Fibroblast of lung (primary cell): Measurements from ENCODE around the gene NOTCH2. TPM values are rescaled to one million over a fixed set of nuclear protein-coding genes. Genes with fewer than 3 reads are reported as not detected.

Experiments
- DNase-seq, 2 donors: peaks; one replicate each; pipeline versions ENCODE4 v3.0.0 to v3.0.0-alpha.2; 2010; ENCODE audit warnings: low read depth in 2 of 2
- H2AFZ ChIP-seq: 2 replicates; pipeline ENCODE4 v1.5.1; 2012; ENCODE audit warnings: low read length, control low read depth, inconsistent platforms
- H3K27ac ChIP-seq: 2 replicates; pipeline ENCODE4 v1.5.1; 2011; ENCODE audit warnings: low read length, control low read depth; ENCODE audit not compliant: insufficient read depth
- H3K27me3 ChIP-seq: 2 replicates; pipeline ENCODE4 v1.5.1; 2011; ENCODE audit warnings: mild to moderate bottlenecking, low read length; ENCODE audit not compliant: control insufficient read depth, insufficient read depth
- H3K36me3 ChIP-seq: 2 replicates; pipeline ENCODE4 v1.5.1; 2011; ENCODE audit warnings: low read length; ENCODE audit not compliant: control insufficient read depth, insufficient read depth
- H3K4me1 ChIP-seq: 2 replicates; pipeline ENCODE4 v1.5.1; 2011; ENCODE audit warnings: low read length; ENCODE audit not compliant: control insufficient read depth, insufficient read depth; ENCODE audit errors: extremely low read depth
- H3K4me2 ChIP-seq: 2 replicates; pipeline ENCODE4 v1.5.1; 2011; ENCODE audit warnings: low read length, control low read depth; ENCODE audit not compliant: insufficient read depth; ENCODE audit errors: extremely low read depth
- H3K4me3 ChIP-seq, 4 experiments: fragments of 200-600 bp in 1 of 4; sonication (generic) in 1 of 4; replicated peaks in 1 of 4; 2 replicates each; pipeline ENCODE4 v1.5.1; 2011 to 2016; ENCODE audit warnings: low read length in 4 of 4, low read depth in 3 of 4, mild to moderate bottlenecking in 3 of 4, control low read depth in 2 of 4, inconsistent platforms in 1 of 4, mixed read lengths in 1 of 4; ENCODE audit not compliant: insufficient read depth in 1 of 4; ENCODE audit errors: control extremely low read depth in 1 of 4
- H3K79me2 ChIP-seq: 2 replicates; pipeline ENCODE4 v1.5.1; 2012; ENCODE audit warnings: mild to moderate bottlenecking, low read length, inconsistent platforms; ENCODE audit not compliant: control insufficient read depth, insufficient read depth
- H3K9ac ChIP-seq: 2 replicates; pipeline ENCODE4 v1.5.1; 2011; ENCODE audit warnings: mild to moderate bottlenecking, low read length, control low read depth; ENCODE audit not compliant: insufficient read depth
- H3K9me3 ChIP-seq: 2 replicates; pipeline ENCODE4 v1.5.1; 2012; ENCODE audit warnings: low read depth, low read length; ENCODE audit not compliant: control insufficient read depth, insufficient read depth
- H4K20me1 ChIP-seq: 2 replicates; pipeline ENCODE4 v1.5.1; 2011; ENCODE audit warnings: low read length; ENCODE audit not compliant: control insufficient read depth, insufficient read depth; ENCODE audit errors: extremely low read depth
- CTCF ChIP-seq, 2 donors: IDR thresholded peaks in 1 of 2; conservative IDR thresholded peaks in 1 of 2; 1 replicate in 1 of 2; 2 replicates in 1 of 2; pipeline ENCODE4 v1.5.1; 2011 to 2012; ENCODE audit warnings: low read length in 2 of 2, control low read depth in 1 of 2, inconsistent platforms in 1 of 2, low read depth in 1 of 2, mild to moderate bottlenecking in 1 of 2
- EZH2 ChIP-seq: IDR thresholded peaks from 2 replicates; pipeline ENCODE4 v1.5.1; 2012; ENCODE audit warnings: low read length, control low read depth, mild to moderate bottlenecking; ENCODE audit errors: missing control alignments
- polyA plus RNA-seq, 2 donors: library from polyadenylated mRNA; depleted of rRNA in 1 of 2; stranded (reverse) in 1 of 2; unstranded in 1 of 2; fragments of >200 nt; gene quantifications; 2 replicates each; pipeline ENCODE4 v1.2.1, GENCODE V29; 2011 to 2012; ENCODE audit warnings: missing spikeins in 1 of 2
- total RNA-seq: library from RNA; depleted of rRNA; stranded (reverse); fragments of >200 nt; gene quantifications from 2 replicates; pipeline ENCODE4 v1.2.1, GENCODE V29; 2014

The NOTCH2 gene
- total and polyA plus RNA-seq, 2 donors (not counting 1 experiment from before 2014, with no cell fraction given) = 86.3 to 204 TPM

GRCh38 chr1:119953266-119953998, 116.0 kb downstream of the NOTCH2 start:
- peaks cover 1% of the 10 kb centered on the region for H3K79me2 ChIP-seq
- no peak overlapping the region for H3K27ac ChIP-seq
- no peak for TF ChIP-seq CTCF (conservative IDR thresholded peaks at IDR 0.05 in 1 of 2, IDR thresholded peaks at IDR 0.05 in 1 of 2; ENCODE audit: low read depth in 1 of 2, low read length in 2 of 2)
- TF ChIP-seq EZH2 = no peak
- H3K4me1 ChIP-seq = peaks cover 1% of the 10 kb centered on the region
- H3K4me3 ChIP-seq = no peak overlapping the region
- no peak overlapping the region for H2AFZ ChIP-seq
- H3K9ac ChIP-seq = no peak overlapping the region
- DNase-seq = no peak
- H3K4me2 ChIP-seq = no peak overlapping the region
- H3K27me3 ChIP-seq = no peaks in the 10 kb centered on the region
- H3K9me3 ChIP-seq = no peaks in the 10 kb centered on the region
- no peaks in the 10 kb centered on the region for H4K20me1 ChIP-seq
- peaks cover 8% of the 10 kb centered on the region for H3K36me3 ChIP-seq

- Histone ChIP-seq H3K4me2 (no peak overlapping the region), H3K4me1 (peaks cover 5% of the 10 kb centered on the region), H3K27me3 (no peaks in the 10 kb centered on the region), H3K79me2 (peaks cover 1% of the 10 kb centered on the region), H4K20me1 (no peaks in the 10 kb centered on the region), H3K9me3 (no peaks in the 10 kb centered on the region), H3K36me3 (peaks cover 8% of the 10 kb centered on the region), H2AFZ (no peak overlapping the region), H3K9ac (no peak overlapping the region), H3K27ac (no peak overlapping the region), H3K4me3 (no peak overlapping the region)
- TF ChIP-seq EZH2 (no peak), CTCF (conservative IDR thresholded peaks at IDR 0.05 in 1 of 2, IDR thresholded peaks at IDR 0.05 in 1 of 2; ENCODE audit: low read depth in 1 of 2, low read length in 2 of 2) (no peak)
- no peak for DNase-seq
Observed at GRCh38 chr1:119952496-119952895, 117.0 kb downstream of the NOTCH2 start.

- Histone ChIP-seq H3K4me3 (no peak overlapping the region), H3K9me3 (no peaks in the 10 kb centered on the region), H3K4me2 (no peak overlapping the region), H3K36me3 (peaks cover 2% of the 10 kb centered on the region), H3K27me3 (no peaks in the 10 kb centered on the region), H3K79me2 (peaks cover 2% of the 10 kb centered on the region), H4K20me1 (no peaks in the 10 kb centered on the region), H3K4me1 (peaks cover 15% of the 10 kb centered on the region), H3K9ac (no peak overlapping the region), H2AFZ (no peak overlapping the region), H3K27ac (peak overlapping the region; percentile 49)
- peak; percentile 73 to 83 for DNase-seq
- TF ChIP-seq EZH2 = no peak
- peak; percentile 88 to 97 for TF ChIP-seq CTCF (conservative IDR thresholded peaks at IDR 0.05 in 1 of 2, IDR thresholded peaks at IDR 0.05 in 1 of 2; ENCODE audit: low read depth in 1 of 2, low read length in 2 of 2)
Observed at GRCh38 chr1:119948342-119949214, 120.9 kb downstream of the NOTCH2 start.
